Fibroblast of lung (primary cell): ENCODE measurements around the gene PMEPA1.

Experiments used
- CTCF ChIP-seq, 2 donors: IDR thresholded peaks in 1 of 2; conservative IDR thresholded peaks in 1 of 2; 1 replicate in 1 of 2; 2 replicates in 1 of 2; pipeline ENCODE4 v1.5.1; 2011 to 2012; ENCODE audit warnings: low read length in 2 of 2, control low read depth in 1 of 2, inconsistent platforms in 1 of 2, low read depth in 1 of 2, mild to moderate bottlenecking in 1 of 2
- EZH2 ChIP-seq: IDR thresholded peaks from 2 replicates; pipeline ENCODE4 v1.5.1; 2012; ENCODE audit warnings: low read length, control low read depth, mild to moderate bottlenecking; ENCODE audit errors: missing control alignments

- TF ChIP-seq CTCF (conservative IDR thresholded peaks at IDR 0.05 in 1 of 2, IDR thresholded peaks at IDR 0.05 in 1 of 2; ENCODE audit: low read depth in 1 of 2, low read length in 2 of 2) (no peak), EZH2 (no peak)
Observed at GRCh38 chr20:57660181-57660921, 49.5 kb downstream of the PMEPA1 start.
